Activated CD4-positive, CD25-positive, alpha-beta regulatory T cell treated with anti-CD3 and anti-CD28 coated beads, Interleukin-2, amount 50 U/mL, for 24 hours (primary cell): ENCODE data around the gene RHOF.
A peak's percentile ranks its signal among the peaks of the same experiment; 100 is the strongest.
"Not testable (repeated sequence)": the region's sequence is repeated elsewhere in the genome, so short reads cannot be mapped to it uniquely, and the experiment has no call there.

ENCODE experiments used
- ATAC-seq, 2 donors: fragments of 150-1000 bp; cut with Tn5 transposase; one replicate each; pipeline ENCODE4 v1.10.0; 2021; ENCODE audit warnings: mild to moderate bottlenecking in 1 of 2, moderate library complexity in 1 of 2

RHOF gene

GRCh38 chr12:121773011-121773777 is 20.3 kb downstream of the RHOF start:
- peak; percentile 80 to 82 for ATAC-seq

GRCh38 chr12:121770813-121771625 is 22.5 kb downstream of the RHOF start:
- no peak for ATAC-seq

DNA sequence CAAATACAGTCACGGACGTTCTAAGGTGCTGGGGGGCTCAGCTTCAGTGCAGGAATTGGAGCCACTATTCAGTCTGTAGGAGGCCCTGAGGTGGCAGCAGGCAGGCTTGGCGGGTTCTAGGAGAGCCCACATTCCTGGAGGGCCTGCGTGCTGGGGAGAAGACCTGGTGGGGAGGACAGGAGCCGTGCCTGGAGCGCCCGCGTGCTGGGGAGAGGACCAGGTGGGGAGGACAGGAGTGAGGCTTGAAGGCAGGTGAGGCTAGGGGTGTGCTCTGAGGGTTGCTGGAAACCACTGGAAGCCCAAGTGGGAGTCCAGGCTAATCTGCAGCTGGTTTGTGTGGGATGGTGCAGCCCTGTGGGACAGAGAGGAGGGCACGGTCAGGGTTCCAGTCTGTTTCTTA is 23.1 kb downstream of the RHOF start:
- ATAC-seq = no peak

DNA sequence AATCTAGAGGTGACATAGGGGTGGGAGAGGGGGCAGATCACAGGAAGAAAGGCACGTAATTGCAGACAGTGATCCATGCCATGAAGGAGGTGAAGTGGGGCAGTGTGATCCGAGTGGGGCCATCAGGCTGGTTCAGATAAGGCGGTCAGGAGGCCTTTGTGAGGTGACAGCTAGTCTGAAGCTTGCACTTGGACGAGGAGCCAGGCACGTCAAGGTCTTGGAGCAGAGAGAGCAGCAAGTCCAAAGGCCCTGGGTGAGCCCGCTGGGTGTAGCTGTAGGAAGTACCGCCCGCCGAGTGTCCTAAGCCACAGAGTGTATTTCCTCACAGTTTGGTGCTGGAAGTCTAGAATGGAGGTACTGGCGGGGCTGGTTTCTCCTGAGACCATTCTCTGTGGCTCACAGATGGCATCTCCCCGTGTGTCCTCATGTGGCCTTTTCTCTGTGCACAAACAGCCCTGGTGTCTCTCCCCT is 23.6 kb downstream of the RHOF start:
- ATAC-seq = no peak

DNA sequence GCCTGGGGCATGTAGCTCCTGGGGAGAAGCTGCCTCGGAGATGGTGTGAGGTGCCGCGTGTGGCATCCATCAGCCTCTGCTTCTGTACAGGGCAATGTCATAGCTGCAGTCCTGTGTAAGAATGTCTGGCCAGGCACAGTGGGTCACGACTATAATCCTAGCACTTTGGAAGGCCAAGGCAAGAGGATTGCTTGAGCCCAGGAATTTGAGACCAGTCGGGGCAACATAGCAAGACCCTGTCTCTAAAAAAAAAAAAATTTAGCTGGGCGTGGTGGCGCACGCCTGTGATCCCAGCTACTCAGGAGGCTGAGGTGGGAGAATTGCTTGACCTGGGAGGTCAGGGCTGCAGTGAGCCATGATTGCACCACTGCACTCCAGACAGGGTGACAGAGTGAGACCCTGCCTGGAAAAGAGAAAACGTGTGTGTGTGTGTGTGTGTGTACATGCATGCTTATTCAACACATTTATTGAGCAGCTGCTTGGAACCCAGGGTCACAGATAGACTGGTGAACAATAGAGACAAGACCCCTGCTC is 24.1 kb downstream of the RHOF start:
- no peak for ATAC-seq

GRCh38 chr12:121767525-121768016 is 25.9 kb downstream of the RHOF start:
- ATAC-seq = no peak

DNA sequence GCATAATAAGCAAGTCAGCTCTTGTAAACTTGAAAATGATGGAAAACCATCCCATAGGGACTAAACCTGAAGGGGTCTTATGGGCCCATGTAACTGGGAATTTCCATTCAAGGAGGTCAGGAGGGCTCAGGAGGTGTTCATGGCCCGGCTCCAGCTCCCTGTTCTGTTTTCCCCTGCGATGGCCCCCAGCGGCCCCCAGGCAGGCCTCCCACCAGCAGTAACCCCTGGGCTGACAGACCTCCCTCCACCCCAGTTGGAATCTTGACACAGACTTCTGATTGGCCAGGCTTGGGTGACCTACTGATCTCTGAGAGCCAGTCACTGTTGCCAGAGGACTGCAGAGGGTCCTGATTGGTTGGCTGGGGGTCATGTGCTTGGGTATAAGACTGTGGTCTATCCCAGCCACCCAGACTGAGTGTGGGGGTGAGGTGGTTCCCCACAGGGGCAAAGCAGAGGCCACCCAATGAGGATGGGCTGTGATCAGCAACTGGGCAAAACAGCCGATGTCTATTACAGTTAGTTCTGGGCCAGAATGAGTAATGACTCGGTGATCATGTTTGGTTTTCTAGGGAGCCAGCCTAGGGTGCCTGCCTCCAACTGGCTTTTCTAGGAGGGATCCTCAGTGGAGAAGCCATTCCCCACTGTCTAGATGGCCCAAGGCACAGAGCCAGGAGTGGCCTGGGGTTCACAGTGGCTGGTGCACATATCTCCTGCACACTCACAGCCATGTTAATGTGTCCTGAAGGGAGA is 27.0 kb downstream of the RHOF start:
- peak in 1 of 2 donors; percentile 17 for ATAC-seq

GRCh38 chr12:121765573-121765972 is 27.9 kb downstream of the RHOF start:
- ATAC-seq = peak in 1 of 2 donors; percentile 30

DNA sequence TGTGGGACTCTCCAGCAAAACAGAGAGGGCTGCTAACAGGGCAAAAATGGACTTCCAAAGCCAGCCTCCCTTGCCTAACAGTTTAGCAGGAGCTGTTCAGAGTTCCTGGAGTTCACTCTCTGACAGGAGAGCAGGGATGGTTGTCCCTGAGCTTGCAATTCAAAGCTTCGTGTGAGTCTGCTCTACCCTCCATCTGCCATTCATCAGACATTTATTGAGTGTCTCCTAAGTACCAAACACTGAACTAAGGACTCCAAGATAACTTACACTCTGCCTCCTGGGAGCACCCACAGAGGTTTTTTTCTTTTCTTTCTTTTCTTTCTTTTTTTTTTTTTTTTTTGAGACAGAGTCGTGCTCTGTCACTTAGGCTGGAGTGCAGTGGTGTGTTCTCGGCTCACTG is 28.7 kb downstream of the RHOF start:
- ATAC-seq = no peak

DNA sequence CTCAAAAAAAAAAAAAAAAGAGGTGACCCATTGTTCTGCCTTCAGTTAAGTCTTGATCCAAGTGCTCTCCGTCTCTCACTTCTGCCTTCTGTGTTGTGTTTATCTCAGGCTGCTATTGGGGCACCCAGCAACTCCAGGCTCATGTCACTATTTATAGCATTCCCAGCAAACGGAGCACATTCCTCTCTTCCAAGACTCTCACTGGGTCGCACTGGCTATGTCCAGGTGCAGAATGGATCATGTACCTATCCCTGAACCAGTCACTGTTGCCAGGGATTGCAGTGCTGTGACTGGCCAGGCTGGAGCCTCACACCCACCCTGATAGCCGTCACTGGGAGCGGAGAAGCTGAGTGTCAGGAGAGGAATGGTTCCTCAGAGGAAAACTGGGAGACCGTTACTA is 31.2 kb downstream of the RHOF start:
- no peak for ATAC-seq

DNA sequence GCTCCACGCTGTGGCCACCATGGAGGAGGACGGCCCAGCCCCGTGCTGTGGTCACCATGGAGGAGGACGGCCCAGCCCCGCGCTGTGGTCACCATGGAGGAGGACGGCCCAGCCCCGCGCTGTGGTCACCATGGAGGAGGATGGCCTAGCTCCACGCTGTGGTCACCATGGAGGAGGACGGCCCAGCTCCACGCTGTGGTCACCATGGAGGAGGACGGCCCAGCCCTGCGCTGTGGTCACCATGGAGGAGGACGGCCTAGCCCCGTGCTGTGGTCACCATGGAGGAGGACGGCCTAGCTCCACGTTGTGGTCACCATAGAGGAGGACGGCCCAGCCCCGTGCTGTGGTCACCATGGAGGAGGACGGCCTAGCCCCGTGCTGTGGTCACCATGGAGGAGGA is 35.0 kb downstream of the RHOF start:
- ATAC-seq = not testable (repeated sequence)

GRCh38 chr12:121755591-121755990 is 37.9 kb downstream of the RHOF start:
- ATAC-seq = no peak

GRCh38 chr12:121754836-121755235 is 38.7 kb downstream of the RHOF start:
- ATAC-seq = no peak

GRCh38 chr12:121753844-121754264 is 39.6 kb downstream of the RHOF start:
- no peak for ATAC-seq

DNA sequence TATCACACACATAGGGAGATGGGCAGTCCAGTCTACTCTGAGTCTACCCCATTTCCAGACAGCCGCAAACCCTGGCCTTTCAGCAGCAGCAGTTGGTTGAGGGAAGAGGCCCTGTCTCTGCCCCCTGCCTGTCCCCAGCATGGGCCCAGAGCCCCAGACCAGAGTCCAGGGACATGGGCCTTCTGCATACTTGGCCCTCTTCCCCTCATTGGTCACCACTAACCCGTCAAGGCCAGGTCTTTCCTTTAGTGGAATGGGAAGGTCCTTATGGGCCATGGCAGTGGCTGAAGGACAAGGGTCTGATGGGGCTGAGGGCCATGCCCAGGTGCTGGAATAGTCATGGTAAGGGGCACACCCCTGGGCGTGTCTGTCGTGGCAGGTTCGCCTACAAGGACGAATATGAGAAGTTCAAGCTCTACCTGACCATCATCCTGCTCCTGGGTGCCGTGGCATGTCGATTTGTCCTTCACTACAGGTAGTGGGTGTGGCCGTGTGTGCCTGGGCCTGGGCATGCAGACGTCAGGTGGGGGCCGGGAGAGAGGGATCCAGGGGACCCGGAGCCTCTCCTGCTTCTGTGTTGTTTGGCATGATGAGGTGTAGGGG is 41.6 kb downstream of the RHOF start:
- ATAC-seq = no peak

DNA sequence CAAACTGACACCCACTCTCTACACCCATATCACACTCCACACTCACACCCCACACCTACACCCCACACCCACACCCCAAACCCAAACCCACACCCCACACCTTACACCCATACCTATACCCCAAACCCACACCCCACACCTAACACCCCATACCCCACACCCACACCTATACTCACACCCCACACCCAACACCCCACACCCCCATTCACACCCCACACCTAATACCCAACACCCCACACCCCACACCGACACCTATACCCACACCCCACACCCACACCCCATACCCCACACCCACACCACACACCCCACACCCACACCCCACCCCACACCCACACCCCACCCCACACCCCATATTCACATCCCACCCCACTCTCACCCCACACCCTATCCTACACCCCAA is 42.5 kb downstream of the RHOF start:
- no peak for ATAC-seq

- ATAC-seq = no peak
Measured at GRCh38 chr12:121750507-121750955, 43.0 kb downstream of the RHOF start.

DNA sequence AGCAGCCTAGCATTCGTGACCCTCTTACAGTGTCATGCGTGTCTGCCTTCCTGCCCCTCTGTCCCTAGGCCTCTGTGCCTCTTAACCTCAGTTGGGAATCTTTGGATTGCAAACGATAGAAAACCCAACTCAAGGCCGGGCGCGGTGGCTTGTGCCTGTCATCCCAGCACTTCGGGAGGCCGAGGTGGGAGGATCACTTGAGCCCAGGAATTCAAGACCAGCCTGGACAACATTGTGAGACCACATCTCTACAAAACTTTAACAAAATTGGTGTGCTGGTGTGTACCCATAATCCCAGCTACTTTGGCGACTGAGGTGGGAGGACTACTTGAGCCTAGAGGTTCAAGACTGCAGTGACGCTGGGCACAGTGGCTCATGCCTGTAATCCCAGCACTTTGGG is 44.2 kb downstream of the RHOF start:
- no peak for ATAC-seq

DNA sequence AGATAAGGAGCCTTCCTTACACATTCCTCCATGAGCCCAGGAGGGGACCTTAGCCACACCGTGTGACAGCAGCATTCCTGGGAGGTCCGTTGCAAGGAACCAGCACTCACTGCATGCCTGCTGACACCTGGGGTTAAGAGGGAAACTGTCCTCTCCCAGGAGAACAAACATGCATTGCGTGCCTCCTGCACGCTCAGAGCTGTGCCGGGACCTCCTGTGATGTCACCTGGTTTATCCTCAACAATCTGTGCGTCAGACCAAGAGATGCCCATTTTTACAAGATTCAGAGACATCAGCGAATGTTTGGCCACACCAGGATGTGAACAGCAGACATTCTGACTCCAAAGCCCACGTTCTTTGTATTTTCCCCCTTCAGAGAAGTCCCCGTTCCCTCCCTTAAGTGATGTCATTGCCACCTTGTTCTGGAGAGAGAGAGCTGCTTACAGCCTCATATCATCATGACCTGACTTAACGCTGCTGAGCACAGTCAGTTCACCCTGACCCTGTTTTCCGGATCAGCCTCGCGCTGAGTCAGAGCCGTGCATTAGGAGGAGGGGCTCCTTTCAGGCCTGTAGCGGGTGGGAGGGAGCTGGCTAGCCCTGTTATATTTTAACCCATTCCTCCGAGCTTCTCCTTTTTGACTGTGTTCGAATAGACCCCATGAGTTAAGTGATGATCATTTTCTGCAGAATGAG is 44.8 kb downstream of the RHOF start:
- peak; percentile 67 to 95 for ATAC-seq

- no peak for ATAC-seq
Measured at GRCh38 chr12:121748218-121748570, 45.3 kb downstream of the RHOF start.

DNA sequence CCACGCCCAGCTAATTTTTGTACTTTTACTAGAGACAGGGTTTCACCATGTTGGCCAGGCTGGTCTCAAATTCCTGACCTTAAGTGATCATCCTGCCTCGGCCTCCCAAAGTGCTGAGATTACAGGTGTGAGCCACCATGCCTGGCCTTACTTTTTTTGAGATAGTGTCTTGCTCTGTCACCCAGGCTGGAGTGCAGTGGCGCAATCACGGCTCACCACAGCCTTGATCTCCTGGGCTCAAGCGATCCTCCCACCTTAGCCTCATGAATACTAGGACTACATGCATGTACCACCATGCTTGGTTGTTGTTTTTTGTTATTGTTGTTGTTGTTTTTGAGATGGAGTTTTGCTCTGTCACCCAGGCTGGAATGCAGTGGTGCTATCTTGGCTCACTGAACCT is 47.9 kb downstream of the RHOF start:
- not testable (repeated sequence) for ATAC-seq

DNA sequence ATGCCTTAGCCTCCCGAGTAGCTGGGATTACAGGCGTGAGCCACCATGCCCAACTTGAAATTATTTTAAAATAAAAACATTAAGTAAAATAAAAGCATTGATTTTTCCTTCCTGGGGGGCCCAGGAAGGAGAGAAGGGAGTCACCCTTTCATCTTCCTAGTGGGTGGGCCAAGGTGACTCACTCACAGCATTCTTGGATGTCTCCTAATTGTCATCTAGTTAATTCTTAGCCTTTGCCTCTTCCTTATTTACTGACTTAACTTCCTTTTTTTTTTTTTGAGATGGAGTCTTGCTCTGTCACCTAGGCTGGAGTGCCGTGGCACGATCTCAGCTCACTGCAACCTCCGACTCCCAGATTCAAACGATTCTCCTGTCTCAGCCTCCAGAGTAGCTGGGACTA is 51.7 kb downstream of the RHOF start:
- no peak for ATAC-seq
